Measurements from ENCODE around the gene TK2.
"Not testable (repeated sequence)": the region's sequence is repeated elsewhere in the genome, so short reads cannot be mapped to it uniquely, and the experiment has no call there.

Gene TK2

DNA sequence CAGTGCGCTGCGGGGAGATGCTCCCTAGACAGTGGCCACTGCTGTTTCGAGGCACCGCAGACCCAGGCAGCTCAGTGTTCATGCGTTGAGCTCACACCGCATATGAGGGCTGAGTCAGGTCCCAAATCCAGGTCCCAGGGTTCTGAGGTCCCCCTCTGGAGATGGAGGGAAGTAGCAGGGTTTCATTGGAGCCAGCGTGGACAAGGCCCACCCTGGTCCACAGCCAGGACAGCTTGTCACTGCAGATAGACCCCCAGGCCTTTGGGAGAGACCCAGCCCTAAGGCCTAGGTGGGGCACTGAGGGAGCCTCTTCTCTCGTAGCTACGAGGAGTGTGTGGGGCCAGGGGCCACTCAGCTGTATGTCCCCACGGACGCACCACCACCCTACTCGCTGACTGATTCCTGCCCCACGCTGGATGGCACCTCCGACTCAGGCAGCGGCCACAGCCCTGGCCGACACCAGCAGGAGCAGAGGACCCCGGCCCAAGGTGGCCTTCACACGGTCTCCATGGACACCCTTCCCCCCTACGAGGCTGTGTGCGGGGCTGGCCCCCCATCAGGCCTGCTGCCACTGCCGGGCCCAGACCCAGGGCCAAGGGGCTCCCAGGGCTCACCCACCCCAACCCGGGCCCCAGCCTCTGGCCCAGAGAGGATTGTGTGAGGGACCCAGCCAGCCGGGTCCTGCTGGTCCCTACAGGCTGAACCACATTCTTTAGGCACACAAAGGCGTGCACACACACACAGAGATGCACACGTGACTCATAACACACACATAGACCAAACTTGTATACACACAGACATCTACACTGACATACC, 69.4 kb downstream of the TK2 start:
- DNase-seq = no peak

GRCh38 chr16:66479661-66480264, 70.2 kb downstream of the TK2 start:
- no peak for DNase-seq

GRCh38 chr16:66478733-66479511, 71.0 kb downstream of the TK2 start:
- peak; percentile 56 to 61 for DNase-seq

DNA sequence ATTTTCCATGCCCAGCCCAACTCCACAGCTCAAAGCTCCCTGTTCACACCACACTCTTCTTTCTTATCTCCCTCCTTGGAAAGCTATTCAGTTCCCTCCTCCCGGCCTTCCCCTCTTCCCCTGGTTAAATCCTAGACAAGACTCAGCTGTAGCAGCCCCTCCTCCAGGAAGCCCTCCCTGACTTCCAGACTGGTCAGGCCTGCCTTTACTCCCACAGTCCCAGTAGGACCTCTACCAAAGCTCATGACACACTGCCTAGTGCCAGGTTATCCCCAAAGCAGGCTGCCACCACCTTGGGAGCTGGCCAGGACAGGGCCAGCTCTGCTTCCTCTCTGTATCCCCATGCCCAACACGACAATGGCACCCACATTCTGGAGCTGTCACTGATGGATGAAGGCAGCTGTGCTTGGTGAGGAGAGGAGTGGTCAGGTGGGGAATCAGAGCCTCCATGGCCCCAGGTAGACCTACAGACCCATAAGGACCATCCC, 72.8 kb downstream of the TK2 start:
- DNase-seq = no peak

DNA sequence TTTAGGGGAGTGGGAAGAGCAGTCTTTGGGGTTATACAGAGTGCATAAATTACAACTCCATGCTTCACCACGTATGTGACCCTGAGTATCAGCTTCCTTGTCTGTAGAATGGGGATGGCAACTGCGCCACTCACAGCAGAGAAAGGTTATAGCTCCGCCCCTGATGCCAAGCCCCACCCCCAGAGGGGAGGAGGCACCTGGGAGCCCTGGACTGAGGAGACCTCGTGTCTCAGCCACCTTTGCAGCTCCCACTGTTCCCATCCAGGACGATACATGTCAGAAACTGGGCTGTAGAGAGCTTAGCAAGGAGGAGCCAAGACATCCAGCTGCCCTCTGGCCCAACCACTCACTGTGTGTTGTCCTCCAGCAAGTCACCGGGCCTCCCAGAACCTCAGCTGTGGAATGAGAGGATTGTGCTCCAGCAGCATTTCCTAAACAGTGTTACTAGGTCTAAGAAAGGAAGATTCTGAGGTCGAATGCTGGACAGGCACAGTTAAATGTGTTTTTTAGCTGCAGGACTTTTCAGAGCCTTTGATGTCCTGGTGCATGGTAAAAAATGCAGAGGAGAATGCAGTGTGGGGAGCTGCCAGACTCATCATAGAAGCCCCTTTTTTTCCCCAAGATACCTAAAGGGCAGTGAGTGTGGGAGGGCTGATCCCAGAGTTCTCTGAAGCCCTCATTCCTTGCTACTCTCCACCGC, 73.4 kb downstream of the TK2 start:
- DNase-seq = no peak

GRCh38 chr16:66475232-66475631, 74.7 kb downstream of the TK2 start:
- DNase-seq = no peak

GRCh38 chr16:66474750-66475199, 75.1 kb downstream of the TK2 start:
- DNase-seq = peak in 1 of 2 experiments; percentile 13

- DNase-seq = no peak
These were observed 76.0 kb downstream of the TK2 start for GRCh38 chr16:66473654-66474519.

DNA sequence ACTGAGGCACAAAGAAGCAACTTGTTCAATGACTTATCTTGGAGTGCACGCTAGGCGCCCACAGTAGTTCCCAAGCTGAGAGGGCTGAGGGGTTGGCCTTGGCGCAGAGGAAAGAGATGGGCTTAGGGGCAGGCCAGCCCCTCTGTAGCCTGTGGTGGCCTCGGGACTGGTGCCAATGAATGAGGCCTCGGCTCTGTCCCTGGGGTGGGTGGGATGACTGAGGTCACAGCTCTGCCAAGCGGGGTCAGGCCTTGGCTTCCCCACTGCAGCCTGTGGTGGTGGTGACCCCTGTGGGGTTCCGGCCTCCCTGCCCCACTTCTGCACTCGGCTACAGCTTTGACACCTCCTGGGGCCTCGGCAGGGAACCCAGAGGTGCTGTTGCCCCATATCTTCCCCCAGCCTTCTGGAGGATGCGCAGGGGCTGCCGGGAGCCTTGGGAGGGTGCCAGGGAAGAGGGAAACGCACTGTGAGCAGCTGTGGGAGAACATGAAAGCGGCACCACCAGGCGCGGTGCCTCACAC, 76.8 kb downstream of the TK2 start:
- DNase-seq = no peak

- no peak for DNase-seq
These were observed 78.1 kb downstream of the TK2 start for GRCh38 chr16:66471716-66472393.

- DNase-seq = no peak
These were observed 78.7 kb downstream of the TK2 start for GRCh38 chr16:66471264-66471663.

GRCh38 chr16:66470556-66470955, 79.4 kb downstream of the TK2 start:
- DNase-seq = no peak

DNA sequence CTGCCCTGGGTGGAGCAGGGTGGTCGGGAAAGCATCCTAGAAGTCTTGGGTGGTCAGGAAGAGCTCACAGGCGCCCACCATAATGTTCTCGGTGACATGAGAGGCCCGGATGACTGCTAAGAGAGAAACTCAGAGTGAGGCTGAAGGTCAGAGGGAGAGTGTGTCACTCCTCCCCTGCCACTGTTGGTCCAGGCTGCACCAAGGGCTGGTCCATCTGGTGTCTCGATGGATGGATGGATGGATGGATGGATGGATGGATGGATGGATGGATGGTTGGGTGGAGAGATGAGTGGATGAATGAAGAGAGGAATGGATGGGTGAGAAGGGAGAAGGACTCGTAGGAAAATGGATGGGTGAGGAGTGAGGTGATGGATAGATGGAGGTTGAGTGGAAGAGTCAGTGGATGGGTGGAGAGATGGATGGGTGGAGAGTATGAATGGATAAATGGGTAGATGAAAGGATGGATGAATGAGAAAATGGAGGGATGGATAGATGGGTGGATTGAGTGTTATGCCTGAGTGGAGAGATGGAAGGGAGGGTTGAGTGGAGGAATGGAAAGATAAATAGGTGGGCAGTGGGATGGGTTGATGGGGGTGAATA, 79.9 kb downstream of the TK2 start:
- no peak for DNase-seq

GRCh38 chr16:66469291-66469946, 80.5 kb downstream of the TK2 start:
- DNase-seq = no peak

DNA sequence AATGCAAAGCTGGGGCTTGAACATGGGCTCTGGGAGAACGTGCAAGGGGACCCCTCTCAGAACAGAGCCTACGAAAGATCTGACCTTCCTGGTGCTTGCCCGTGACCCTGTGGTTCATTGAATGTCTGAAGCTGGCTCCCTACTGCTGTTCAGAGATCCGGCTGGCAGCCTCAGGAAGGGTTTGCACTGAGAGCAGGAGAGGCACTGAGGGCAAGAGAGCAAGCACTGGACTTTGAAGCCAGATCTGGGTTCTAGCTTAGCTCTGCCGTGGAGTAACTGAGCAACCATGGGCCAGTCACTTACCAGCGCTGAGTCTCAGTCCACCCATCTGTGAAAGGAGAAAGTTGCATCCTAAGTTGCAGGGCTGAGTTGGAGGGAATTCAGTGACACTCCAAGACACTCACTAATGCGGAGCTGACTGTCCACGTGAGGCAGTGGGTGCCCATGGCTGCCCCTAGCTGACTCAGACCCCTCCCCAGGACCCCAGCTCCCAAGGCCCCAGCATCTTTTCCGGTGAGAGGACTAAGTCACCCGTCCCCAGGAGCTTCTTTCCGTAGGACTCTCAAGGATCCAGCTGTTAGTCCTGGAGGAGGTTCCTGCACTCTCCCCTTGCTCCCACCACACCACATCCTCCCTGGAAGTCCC, 81.5 kb downstream of the TK2 start:
- no peak for DNase-seq

GRCh38 chr16:66467611-66468010, 82.3 kb downstream of the TK2 start:
- DNase-seq = no peak

DNA sequence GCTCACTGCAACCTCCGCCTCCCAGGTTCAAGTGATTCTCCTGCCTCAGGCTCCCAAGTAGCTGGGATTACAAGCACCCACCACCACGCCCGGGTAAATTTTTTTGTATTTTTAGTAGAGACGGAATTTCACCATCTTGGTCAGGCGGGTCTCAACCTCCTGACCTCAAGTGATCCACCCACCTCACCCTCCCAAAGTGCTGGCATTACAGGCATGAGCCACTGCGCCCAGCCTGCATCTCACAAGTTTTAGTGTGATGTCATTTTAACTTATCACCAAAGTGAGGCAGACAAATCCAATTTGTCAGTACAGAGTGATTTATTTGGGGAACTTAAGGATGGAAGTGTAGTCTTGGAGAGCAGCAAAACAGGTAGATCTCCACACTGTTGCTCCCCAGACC, 83.3 kb downstream of the TK2 start:
- not testable (repeated sequence) for DNase-seq

DNA sequence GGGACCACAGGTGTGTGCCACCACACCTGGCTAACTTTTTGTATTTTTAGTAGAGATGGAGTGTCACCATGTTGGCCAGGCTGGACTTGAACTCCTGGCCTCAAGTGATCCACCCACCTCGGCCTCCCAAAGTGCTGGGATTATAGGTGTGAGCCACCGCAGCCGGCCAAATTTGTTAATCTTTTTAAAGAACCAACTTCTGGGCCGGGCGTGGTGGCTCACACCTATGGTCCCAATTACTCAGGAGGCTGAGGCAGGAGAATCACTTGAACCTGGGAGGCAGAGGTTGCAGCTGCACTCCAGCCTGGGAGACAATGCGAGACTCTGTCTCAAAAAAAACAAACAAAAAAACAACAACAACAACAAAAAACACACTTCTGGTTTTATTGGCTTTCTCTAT, 84.0 kb downstream of the TK2 start:
- not testable (repeated sequence) for DNase-seq

GRCh38 chr16:66462912-66463311, 87.0 kb downstream of the TK2 start:
- DNase-seq = no peak

DNA sequence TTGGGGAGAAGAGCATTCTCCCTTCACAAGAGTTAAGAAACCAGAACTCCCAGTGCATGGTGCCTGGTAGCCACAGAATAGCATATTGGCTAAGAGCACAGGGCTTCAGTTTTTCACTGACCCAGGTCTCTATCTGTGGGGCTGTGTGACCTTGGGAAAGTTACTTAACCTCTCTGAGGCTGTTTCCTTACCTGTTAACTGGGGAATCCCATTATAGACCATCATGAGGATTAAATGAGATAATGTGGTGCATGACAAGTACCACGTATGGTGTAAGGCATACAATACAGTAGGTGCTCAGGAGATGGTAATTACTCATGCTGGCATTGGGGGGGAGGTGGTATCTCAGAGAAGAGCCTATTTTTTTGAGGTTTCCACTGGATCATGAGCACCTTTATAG, 89.2 kb downstream of the TK2 start:
- DNase-seq = no peak
